Coronary artery (tissue), 2 donors: ENCODE measurements around the gene RIIAD1.

Experiments used
- DNase-seq: peaks from one replicate; pipeline ENCODE4 v3.0.0-alpha.2; 2017; ENCODE audit warnings: low spot score
- H3K27ac ChIP-seq, 2 donors: fragments of 200-600 bp; sonication (generic); one replicate each; pipeline ENCODE4 v1.5.1; 2016 to 2019
- H3K4me3 ChIP-seq: fragments of 200-600 bp; sonication (generic); 2 replicates; pipeline ENCODE4 v1.5.1; 2016; ENCODE audit warnings: mild to moderate bottlenecking, moderate library complexity
- CTCF ChIP-seq: fragments of 200-600 bp; sonication (generic); IDR thresholded peaks from one replicate; pipeline ENCODE4 v1.5.1; 2019; ENCODE audit warnings: antibody characterized with exemption

RIIAD1 gene

GRCh38 chr1:151720554-151720953 is 768 bp upstream of the RIIAD1 start:
- peak overlapping the region; percentile 58 to 81 for H3K27ac ChIP-seq
- no peak for TF ChIP-seq CTCF
- peak overlapping the region; percentile 72 for H3K4me3 ChIP-seq
- no peak for DNase-seq

DNA sequence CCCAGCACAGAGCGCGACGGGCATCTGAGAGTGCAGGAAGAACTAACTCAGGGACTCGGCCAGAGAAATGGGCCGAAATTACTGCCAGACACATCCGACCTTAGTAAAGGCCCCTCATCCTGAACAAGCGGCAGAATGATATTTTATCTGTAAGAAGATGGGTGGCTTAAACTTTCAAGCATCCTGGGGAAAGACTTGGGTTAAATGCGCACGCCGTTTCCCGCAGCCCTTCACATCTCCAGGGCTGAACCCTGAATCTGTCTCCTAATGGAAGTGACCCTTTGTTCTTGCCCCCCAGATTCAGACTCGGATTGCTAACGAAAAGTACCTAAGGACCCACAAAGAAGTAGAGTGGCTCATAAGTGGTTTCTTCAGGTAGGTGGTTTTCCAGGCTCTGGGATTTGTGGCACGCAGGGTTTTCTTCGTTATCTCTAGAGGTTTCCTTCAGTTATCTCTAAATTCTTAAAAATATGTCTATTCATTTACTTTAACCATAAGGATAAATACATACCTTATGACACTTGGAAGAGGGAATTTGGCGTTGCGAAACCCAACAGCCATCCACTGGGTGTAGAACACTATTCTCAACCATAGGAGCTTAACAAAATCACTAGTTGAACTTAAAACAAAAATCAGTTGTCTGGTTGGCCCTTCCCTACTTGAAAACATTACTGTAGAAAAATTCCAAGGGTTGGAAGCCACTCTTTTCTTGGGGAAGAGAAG is 627 bp downstream of the RIIAD1 start:
- Histone ChIP-seq H3K27ac (peak overlapping the region in 1 of 2 donors; percentile 81), H3K4me3 (peak overlapping the region; percentile 72)
- DNase-seq, result no peak
- no peak for TF ChIP-seq CTCF

DNA sequence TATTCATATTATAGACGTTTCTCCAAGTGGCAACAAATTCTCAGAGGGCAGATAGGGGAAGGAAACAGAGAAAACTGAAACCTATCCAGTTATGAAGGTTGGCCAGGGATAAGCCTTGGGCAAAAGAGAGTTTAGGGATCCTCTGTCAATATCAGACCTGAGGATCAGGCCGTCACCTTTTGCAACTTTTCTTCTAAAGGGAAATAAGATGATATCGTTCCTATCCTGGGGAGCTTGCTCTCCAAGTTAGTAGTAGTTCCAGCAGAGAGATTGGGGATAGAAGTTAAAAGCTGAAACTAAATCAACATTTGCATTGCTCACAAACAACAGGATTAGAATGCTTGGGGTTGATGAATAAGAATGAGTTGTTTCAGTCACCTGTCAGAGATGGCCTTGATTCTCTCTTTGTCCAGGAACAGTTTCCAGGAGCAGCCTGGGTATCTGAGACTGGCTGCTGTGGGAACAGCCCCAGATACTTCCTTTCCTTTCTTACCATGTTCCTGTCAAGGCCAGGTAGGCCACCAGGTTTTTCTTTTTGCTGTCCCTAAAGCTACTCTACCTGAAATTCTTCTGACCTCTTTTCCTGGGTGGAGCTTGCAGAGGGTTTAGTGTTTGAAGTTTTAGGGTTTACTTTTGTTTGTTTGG is 2.5 kb downstream of the RIIAD1 start:
- H3K4me3 ChIP-seq, result no peak overlapping the region
- no peak overlapping the region for H3K27ac ChIP-seq
- no peak for TF ChIP-seq CTCF
- no peak for DNase-seq

DNA sequence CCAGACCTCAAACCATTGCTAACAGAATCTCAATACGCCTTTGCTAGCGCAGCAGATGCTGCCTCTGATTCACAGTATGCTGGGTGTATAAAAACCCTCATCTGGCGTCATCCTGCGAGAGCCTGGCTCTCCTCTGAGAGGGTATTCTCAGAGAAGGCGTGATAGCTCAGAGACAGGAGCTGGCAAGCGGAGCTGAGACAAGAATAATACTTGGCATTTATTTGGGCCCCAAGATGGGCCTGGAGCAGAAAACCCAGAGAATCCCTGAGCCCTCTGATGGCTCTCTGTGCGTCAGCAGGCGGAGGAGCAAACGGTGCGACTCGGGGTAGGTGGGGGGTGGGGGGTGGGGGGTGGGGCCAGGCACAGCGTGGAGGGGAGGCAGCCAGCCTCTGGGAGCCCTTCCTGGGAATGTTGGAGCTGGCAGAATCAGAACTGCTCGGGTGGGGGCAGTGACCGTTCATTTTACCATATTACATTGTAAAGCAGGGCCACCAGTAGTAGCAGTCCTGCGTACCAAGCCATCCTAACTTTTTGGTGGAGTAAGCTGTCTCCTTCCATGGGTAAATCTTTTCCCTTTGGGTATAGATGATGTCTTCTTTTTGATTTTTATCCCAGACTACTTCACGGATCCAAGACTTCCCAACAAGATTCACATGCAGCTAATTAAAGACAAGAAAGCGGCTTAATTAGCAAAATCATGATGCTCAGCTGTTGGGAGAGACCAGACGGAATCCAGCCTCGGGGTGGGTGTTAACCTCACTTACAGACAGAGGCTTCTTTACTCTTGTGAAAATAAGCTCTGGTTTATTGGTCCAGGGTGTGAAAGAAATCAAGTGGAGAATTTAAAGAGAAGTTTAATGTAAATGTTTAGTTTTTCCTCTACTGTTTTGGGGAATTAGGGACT is 7.1 kb downstream of the RIIAD1 start:
- DNase-seq, result no peak
- no peak for TF ChIP-seq CTCF
- peak overlapping the region; percentile 63 for H3K4me3 ChIP-seq
- peak overlapping the region; percentile 40 to 74 for H3K27ac ChIP-seq

DNA sequence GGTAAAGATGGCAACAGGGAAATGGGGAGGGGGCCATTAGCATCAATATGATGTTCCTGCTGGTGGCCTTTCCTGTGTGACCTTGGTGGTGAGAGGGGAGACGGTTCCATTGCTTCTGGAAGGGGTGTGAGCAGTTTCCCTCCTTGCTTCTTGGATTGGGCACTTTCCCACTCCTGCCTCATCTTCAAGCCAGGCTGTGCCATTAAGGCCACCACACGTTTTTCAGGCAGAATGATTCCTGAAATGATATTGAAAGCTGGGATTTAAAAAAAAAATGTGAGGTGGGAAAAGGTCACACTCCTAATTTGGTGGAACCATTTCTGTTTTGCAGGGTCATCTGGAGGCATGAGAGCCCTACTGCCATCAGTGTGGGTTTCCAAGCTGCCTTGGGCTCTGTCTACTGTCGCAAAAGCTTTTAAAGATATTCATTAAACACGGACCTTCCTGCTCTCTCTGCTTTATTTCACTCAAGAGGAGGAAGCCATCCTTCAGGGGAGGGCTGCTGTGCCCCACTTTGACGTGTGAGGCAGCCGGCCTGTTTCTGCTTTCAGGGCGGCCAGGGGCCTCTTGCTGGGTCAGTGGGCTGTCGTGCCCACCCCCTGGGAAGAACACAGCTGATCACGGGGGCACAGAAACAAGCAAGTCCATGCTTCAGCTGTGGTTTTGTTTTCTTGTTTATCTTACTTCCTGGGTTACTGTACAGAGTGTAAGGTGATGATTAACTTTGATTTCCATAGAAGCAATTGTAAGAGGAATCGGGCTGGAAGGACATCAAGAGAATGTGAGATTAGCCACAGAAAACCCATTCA is 8.0 kb downstream of the RIIAD1 start:
- no peak for DNase-seq
- Histone ChIP-seq H3K4me3 (no peak overlapping the region), H3K27ac (no peak overlapping the region)
- TF ChIP-seq CTCF, result no peak

DNA sequence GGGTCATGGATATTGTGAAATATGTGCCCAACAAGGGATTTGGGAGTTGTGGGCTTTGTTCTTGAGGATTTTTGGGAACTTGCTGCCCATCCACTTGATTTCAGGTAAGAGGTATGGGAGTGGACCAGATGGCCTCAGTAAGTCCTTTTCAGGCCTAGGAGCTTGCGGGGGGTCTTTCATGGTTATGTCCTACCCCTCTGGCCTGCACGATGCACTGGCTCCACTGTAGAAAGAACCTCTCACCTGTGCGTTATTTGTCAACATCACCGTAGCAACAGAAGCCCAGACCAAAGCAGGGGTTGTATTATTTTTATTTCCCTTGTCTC is 8.6 kb downstream of the RIIAD1 start:
- no peak for TF ChIP-seq CTCF
- DNase-seq, result no peak
- Histone ChIP-seq H3K4me3 (no peak overlapping the region), H3K27ac (no peak overlapping the region)
